B cell (primary cell): ENCODE results near the gene CCDC9. TPM values are rescaled to one million over a fixed set of nuclear protein-coding genes. Genes with fewer than 3 reads are reported as not detected.

Source experiments
- ATAC-seq: fragments of 200-7000 bp; cut with Tn5 transposase; one replicate; pipeline ENCODE4 v1.10.0; 2021; ENCODE audit warnings: low read depth, mild to moderate bottlenecking, moderate number of reproducible peaks, moderate library complexity
- CTCF ChIA-PET: fragments of 350-600 bp; sonication (Branson Sonifier 250); formaldehyde crosslinking; loops from one replicate; lab custom pipeline; 2021; ENCODE audit warnings: antibody characterized with exemption, inconsistent platforms; lab: Charles Lee
- POLR2A ChIA-PET: fragments of 350-600 bp; sonication (Branson Sonifier 250); formaldehyde crosslinking; loops from one replicate; lab custom pipeline; 2021; ENCODE audit warnings: antibody characterized with exemption; lab: Charles Lee
- DNase-seq: peaks from one replicate; pipeline ENCODE4 v3.0.0; 2013
- H2AFZ ChIP-seq: 2 replicates; pipeline ENCODE4 v1.6.1; 2012; ENCODE audit warnings: mild to moderate bottlenecking, low read depth, low read length; ENCODE audit not compliant: insufficient read depth, poor library complexity, severe bottlenecking
- H3K27ac ChIP-seq, 2 donors: 1 replicate in 1 of 2; 2 replicates in 1 of 2; pipeline ENCODE4 v1.5.1; 2012 to 2013; ENCODE audit warnings: low read length in 2 of 2, mild to moderate bottlenecking in 2 of 2, moderate library complexity in 1 of 2
- H3K27me3 ChIP-seq, 4 experiments: fragments of 200-600 bp in 1 of 4; sonication (generic) in 1 of 4; replicated peaks in 1 of 4; 1 replicate in 2 of 4; 2 replicates in 2 of 4; pipeline versions ENCODE4 v1.6.1 to v1.7.0; 2013 to 2016; ENCODE audit warnings: low read length in 3 of 4, mild to moderate bottlenecking in 2 of 4, mixed read lengths in 1 of 4, moderate library complexity in 1 of 4; ENCODE audit not compliant: insufficient read depth in 4 of 4, control insufficient read depth in 3 of 4; ENCODE audit errors: control extremely low read depth in 1 of 4
- H3K36me3 ChIP-seq, 2 experiments: replicated peaks in 1 of 2; 1 replicate in 1 of 2; 2 replicates in 1 of 2; pipeline versions ENCODE4 v1.6.1 to v1.7.1; 2013; ENCODE audit warnings: low read length in 1 of 2; ENCODE audit not compliant: insufficient read depth in 2 of 2, control insufficient read depth in 1 of 2; ENCODE audit errors: control extremely low read depth in 1 of 2, extremely low read depth in 1 of 2
- H3K4me1 ChIP-seq, 2 donors: fragments of 200-600 bp in 1 of 2; sonication (generic) in 1 of 2; 1 replicate in 1 of 2; 2 replicates in 1 of 2; pipeline versions ENCODE4 v1.5.1 to v1.6.1; 2013 to 2017; ENCODE audit warnings: low read length in 2 of 2; ENCODE audit not compliant: control insufficient read depth in 2 of 2, insufficient read depth in 2 of 2
- H3K4me2 ChIP-seq: replicated peaks from 2 replicates; pipeline ENCODE3; 2012; ENCODE audit warnings: mild to moderate bottlenecking, low read depth, low read length; ENCODE audit not compliant: poor library complexity, severe bottlenecking
- H3K4me3 ChIP-seq, 5 experiments: fragments of 200-600 bp in 1 of 5; sonication (generic) in 1 of 5; 1 replicate in 3 of 5; 2 replicates in 2 of 5; pipeline versions ENCODE4 v1.5.1 to v1.7.0; 2011 to 2016; ENCODE audit warnings: low read length in 4 of 5, mild to moderate bottlenecking in 4 of 5, low read depth in 2 of 5, control low read depth in 1 of 5, moderate library complexity in 1 of 5; ENCODE audit not compliant: insufficient read depth in 1 of 5; ENCODE audit errors: control extremely low read depth in 1 of 5, extremely low read depth in 1 of 5
- H3K79me2 ChIP-seq: fragments of 200-600 bp; sonication (generic); one replicate; pipeline ENCODE4 v1.6.0; 2016; ENCODE audit warnings: low read length; ENCODE audit not compliant: control insufficient read depth, insufficient read depth
- H3K9ac ChIP-seq: fragments of 200-600 bp; sonication (generic); 2 replicates; pipeline ENCODE4 v1.6.1; 2017; ENCODE audit warnings: mild to moderate bottlenecking, low read length, moderate library complexity
- H3K9me3 ChIP-seq, 3 donors: one replicate each; pipeline versions ENCODE4 v1.6.1 to v1.7.1; 2013; ENCODE audit warnings: low read length in 2 of 3; ENCODE audit not compliant: control insufficient read depth in 2 of 3, insufficient read depth in 1 of 3; ENCODE audit errors: control extremely low read depth in 1 of 3
- H4K20me1 ChIP-seq: 2 replicates; pipeline ENCODE4 v1.6.0; 2012; ENCODE audit warnings: mild to moderate bottlenecking, low read length; ENCODE audit not compliant: insufficient read depth, control insufficient read depth, poor library complexity, severe bottlenecking
- H3K27ac Mint-ChIP-seq: one replicate; pipeline ENCODE4 v1.8.0; 2021; ENCODE audit warnings: mixed read lengths
- H3K27me3 Mint-ChIP-seq: one replicate; pipeline ENCODE4 v1.8.0; 2021; ENCODE audit warnings: mixed read lengths
- H3K4me1 Mint-ChIP-seq: one replicate; pipeline ENCODE4 v1.8.0; 2021; ENCODE audit warnings: mixed read lengths
- H3K4me3 Mint-ChIP-seq: one replicate; pipeline ENCODE4 v1.8.0; 2021; ENCODE audit warnings: mixed read lengths
- H3K9me3 Mint-ChIP-seq: one replicate; pipeline ENCODE4 v1.8.0; 2022; ENCODE audit warnings: mixed read lengths; ENCODE audit not compliant: insufficient read depth
- CTCF ChIP-seq: fragments of 200-600 bp; IDR thresholded peaks from one replicate; pipeline ENCODE4 v1.8.0; 2022; ENCODE audit warnings: antibody characterized with exemption, mild to moderate bottlenecking
- EZH2 ChIP-seq: IDR thresholded peaks from 2 replicates; pipeline ENCODE4 v1.6.1; 2012; ENCODE audit warnings: borderline replicate concordance, low read depth, mild to moderate bottlenecking, moderate library complexity, low read length; ENCODE audit not compliant: insufficient read depth, poor library complexity, severe bottlenecking
- WGBS: methylation state at CpG from one replicate; pipeline ENCODE4 v1.1.5; 2013; ENCODE audit warnings: missing lambda C conversion rate; ENCODE audit not compliant: insufficient coverage; 5-methylcytosine and 5-hydroxymethylcytosine counted together
- intact Hi-C: fragments of 100-400 bp; cut with micrococcal nuclease; formaldehyde crosslinking; loops from one replicate; pipeline ENCODE4 v1.10.0; 2022
- polyA plus RNA-seq: library from polyadenylated mRNA; depleted of rRNA; stranded (reverse); fragments of >200 nt; gene quantifications from 2 replicates; pipeline ENCODE4 v1.2.3, GENCODE V29; 2012
- total RNA-seq, 2 donors: library from RNA; stranded (reverse); fragments of 120-200 nt in 1 of 2; gene quantifications; 1 replicate in 1 of 2; 2 replicates in 1 of 2; pipeline versions ENCODE4 v1.2.3 to v1.2.4, GENCODE V29; 2013 to 2022

The CCDC9 gene
- total and polyA plus RNA-seq, 2 donors (not counting 1 experiment from before 2014, with no cell fraction given), result 12.3 to 54.7 TPM

- Histone ChIP-seq H3K27me3 (no peaks in the 10 kb centered on the region), H3K36me3 (peaks cover 3 to 28% of the 10 kb centered on the region in 2 experiments), H4K20me1 (peaks cover 44% of the 10 kb centered on the region), H3K4me3 (peak overlapping the region; percentile 38 to 71 (median 62)), H3K4me1 (peaks cover 14 to 19% of the 10 kb centered on the region in 2 donors), H3K27ac (peak overlapping the region; percentile 73 to 94), H3K4me2 (peak overlapping the region; percentile 95), H2AFZ (peak overlapping the region; percentile 99), H3K79me2 (peaks cover 25% of the 10 kb centered on the region), H3K9ac (peak overlapping the region; percentile 78), H3K9me3 (peaks cover 0 to 9% (median 0%) of the 10 kb centered on the region in 3 donors)
- peak overlapping the region; percentile 92 for H3K4me3 Mint-ChIP-seq
- intact Hi-C loops, result loop anchor here (1.0 to 10.0 kb wide), 7 partner anchors 13 to 392 kb away; partner anchors contain the start of genes ARHGAP35, DHX34, TMEM160 and ZC3H4
- H3K9me3 Mint-ChIP-seq, result no peaks in the 10 kb centered on the region
- ATAC-seq, result peak; percentile 77
- H3K4me1 Mint-ChIP-seq, result peaks cover 40% of the 10 kb centered on the region
- CTCF ChIA-PET, result interaction anchor here (0.6 to 5.5 kb wide), 9 partner anchors 11 to 340 kb away, joined by 3 to 66 read pairs (median 5); partner anchors contain the start of genes DHX34, INAFM1 and ZC3H4
- peak overlapping the region; percentile 95 for H3K27ac Mint-ChIP-seq
- DNase-seq, result peak; percentile 98
- H3K27me3 Mint-ChIP-seq, result no peaks in the 10 kb centered on the region
- WGBS, result under 1% methylated on average over 51 of the region's 52 CpGs
- POLR2A ChIA-PET, result interaction anchor here (0.6 to 2.6 kb wide), 16 partner anchors 9 to 1076 kb away, joined by 3 to 74 read pairs (median 6); partner anchors contain the start of genes ARHGAP35, DHX34, INAFM1 and ZC3H4
- TF ChIP-seq CTCF (no peak), EZH2 (no peak)
Observed at GRCh38 chr19:47256693-47257410, 527 bp downstream of the CCDC9 start.
